Hair follicular keratinocyte (primary cell): ENCODE measurements around the gene COL4A1. TPM values are rescaled to one million over a fixed set of nuclear protein-coding genes. Genes with fewer than 3 reads are reported as not detected.

Experiments used
- total RNA-seq: library from RNA; depleted of rRNA; stranded (reverse); fragments of >200 nt; gene quantifications from 2 replicates; pipeline ENCODE4 v1.2.3, GENCODE V29; 2015

Gene COL4A1
- 57.2 and 88.6 TPM in 2 replicates for total RNA-seq

GRCh38 chr13:110306960-110307766 lies at the start of gene COL4A1, which contains the start of gene COL4A2:
COL4A1 (minus strand) TSS chr13:110307157; CDS start chr13:110307027, 130 bp downstream.
COL4A2 (plus strand) TSS chr13:110307284; CDS start chr13:110307904, 620 bp downstream.

Other genes starting within 250 kb of the COL4A1 start
- 170 and 178 TPM in 2 replicates for gene COL4A2, start 127 bp upstream of the COL4A1 start, total RNA-seq